Ovary (tissue), 10 donors: ENCODE measurements around the gene HDC. TPM values are rescaled to one million over a fixed set of nuclear protein-coding genes. Genes with fewer than 3 reads are reported as not detected.

Source experiments
- DNase-seq, 5 donors: peaks; one replicate each; pipeline ENCODE4 v3.0.0-alpha.2; 2019 to 2020
- H3K27ac ChIP-seq, 2 donors: fragments of 200-600 bp; one replicate each; pipeline versions ENCODE4 v1.5.1 to v1.8.0; 2019 to 2022
- H3K27me3 ChIP-seq: fragments of 200-600 bp; one replicate; pipeline ENCODE4 v1.8.0; 2022
- H3K36me3 ChIP-seq: fragments of 200-600 bp; sonication (generic); one replicate; pipeline ENCODE4 v1.5.1; 2019
- H3K4me1 ChIP-seq: one replicate; pipeline ENCODE4 v1.8.1; 2013; ENCODE audit warnings: mild to moderate bottlenecking, moderate library complexity; ENCODE audit not compliant: insufficient read depth
- H3K4me3 ChIP-seq: fragments of 200-600 bp; sonication (generic); one replicate; pipeline ENCODE4 v1.5.1; 2017
- H3K9me3 ChIP-seq, 2 donors: fragments of 200-600 bp in 1 of 2; sonication (generic) in 1 of 2; one replicate each; pipeline versions ENCODE4 v1.5.1 to v1.8.1; 2013 to 2019; ENCODE audit warnings: mild to moderate bottlenecking in 1 of 2, moderate library complexity in 1 of 2
- EP300 ChIP-seq: sonication (generic); formaldehyde crosslinking; IDR thresholded peaks from one replicate; pipeline ENCODE4 v1.6.1; 2017; ENCODE audit warnings: antibody characterized with exemption
- POLR2A ChIP-seq: fragments of 450-650 bp; IDR thresholded peaks from one replicate; pipeline ENCODE4 v1.6.1; 2017; ENCODE audit warnings: antibody characterized with exemption, mild to moderate bottlenecking, moderate library complexity
- WGBS, 3 donors: extraction: QIAGEN DNeasy Blood & Tissue Kit in 1 of 3; methylation state at CpG; one replicate each; pipeline versions ENCODE4 v1.1.5 to v1.1.7; 2013 to 2017; 5-methylcytosine and 5-hydroxymethylcytosine counted together
- intact Hi-C, 4 donors: fragments of 100-400 bp; cut with DNase I; formaldehyde crosslinking; loops; one replicate each; pipeline versions ENCODE4 v1.11.0 to v1.15.1; 2022 to 2023
- long read RNA-seq, 3 donors: library from polyadenylated mRNA in 2 of 3; unstranded in 2 of 3; transcript quantifications; one replicate each; pipeline ENCODE4 v2.0.0 and lab custom pipeline, GENCODE V29; 2021 to 2026
- polyA plus RNA-seq, 2 donors: library from polyadenylated mRNA; stranded (reverse); fragments of 200-250 nt in 1 of 2; fragments of 350-450 nt in 1 of 2; fragmentation: Illumina TruSeq in 1 of 2; extraction: RNeasy Lipid Tissue Mini Kit (QIAGEN cat#74804) in 1 of 2; gene quantifications; one replicate each; pipeline ENCODE4 v1.2.3, GENCODE V29; 2013 to 2014
- total RNA-seq, 7 donors: library from RNA; depleted of rRNA in 2 of 7; stranded (reverse); fragments of >200 nt in 2 of 7; fragmentation: NEBNext Ultra II Directional in 3 of 7; extraction: Animal tissue kit (Norgen Biotek cat#: 25700) in 3 of 7; gene quantifications; one replicate each; pipeline versions ENCODE4 v1.1.0 to v1.2.4, GENCODE V29; 2016 to 2023
- TF ChIP-seq, protein P1 (sequence below), 3 donors: fragments of 450-650 bp in 2 of 3; fragments of 200-600 bp in 1 of 3; IDR thresholded peaks; one replicate each; pipeline versions ENCODE4 v1.5.1 to v1.8.0; 2016 to 2022; ENCODE audit warnings: antibody characterized with exemption in 3 of 3, mild to moderate bottlenecking in 1 of 3
- donor health status: DM: no; HTN: no; CAD: no; lungs with moderate emphysema.
- donor health status: DM: no; HTN: no; CAD: no.
- donor health status: Bipolar disorder and iron deficiency.
- donor health status: DM: yes; HTN: yes; CAD: no.
- donor health status: DM: no; HTN: no; CAD: no.
- donor health status: DM: yes; HTN: yes; CAD: no.

The HDC gene, protein sequence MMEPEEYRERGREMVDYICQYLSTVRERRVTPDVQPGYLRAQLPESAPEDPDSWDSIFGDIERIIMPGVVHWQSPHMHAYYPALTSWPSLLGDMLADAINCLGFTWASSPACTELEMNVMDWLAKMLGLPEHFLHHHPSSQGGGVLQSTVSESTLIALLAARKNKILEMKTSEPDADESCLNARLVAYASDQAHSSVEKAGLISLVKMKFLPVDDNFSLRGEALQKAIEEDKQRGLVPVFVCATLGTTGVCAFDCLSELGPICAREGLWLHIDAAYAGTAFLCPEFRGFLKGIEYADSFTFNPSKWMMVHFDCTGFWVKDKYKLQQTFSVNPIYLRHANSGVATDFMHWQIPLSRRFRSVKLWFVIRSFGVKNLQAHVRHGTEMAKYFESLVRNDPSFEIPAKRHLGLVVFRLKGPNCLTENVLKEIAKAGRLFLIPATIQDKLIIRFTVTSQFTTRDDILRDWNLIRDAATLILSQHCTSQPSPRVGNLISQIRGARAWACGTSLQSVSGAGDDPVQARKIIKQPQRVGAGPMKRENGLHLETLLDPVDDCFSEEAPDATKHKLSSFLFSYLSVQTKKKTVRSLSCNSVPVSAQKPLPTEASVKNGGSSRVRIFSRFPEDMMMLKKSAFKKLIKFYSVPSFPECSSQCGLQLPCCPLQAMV
- 1 to 10 TPM in 1 of 7 donors, under 1 TPM in 2, not detected in 4; 0.13 to 1.2 (median 0.94) TPM for total RNA-seq
- polyA plus RNA-seq, result 1 to 10 TPM in 1 of 2 donors, under 1 TPM in 1; 0.91 to 2.4 TPM
- long read RNA-seq, donor 1, result 0 reads
- long read RNA-seq, donor 2, result 0 reads
- long read RNA-seq, donor 3, partial matches to known transcripts, result 0 of 1 reads
- long read RNA-seq, donor 3, other reads (novel, unspliced or antisense), result 1 of 1 reads

DNA sequence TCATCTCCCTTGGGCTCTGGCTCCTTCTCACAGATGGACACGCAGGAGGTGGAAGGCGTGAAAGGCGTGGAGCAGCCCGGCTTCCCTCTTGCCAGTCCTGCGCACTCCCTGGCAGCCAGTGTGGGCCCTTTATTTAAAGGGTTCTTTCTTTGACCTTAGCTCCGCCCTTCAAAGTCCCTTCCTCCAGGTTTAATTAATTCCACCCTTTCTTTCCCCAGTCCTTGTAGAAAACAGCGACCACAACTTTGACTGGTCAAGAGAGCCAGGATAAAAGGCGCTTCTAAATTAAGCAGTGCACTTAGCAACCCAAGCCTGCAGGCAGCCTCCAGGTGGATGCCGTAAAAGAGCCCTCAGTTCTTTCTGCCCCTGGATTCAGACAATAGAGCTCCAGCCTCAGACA is at the start of gene HDC:
Gene HDC (minus strand): TSS at position 107 of the 400 bp plus-strand sequence. CDS start 103 bp downstream, at position 4.
- no peak for DNase-seq
- Histone ChIP-seq H3K27me3 (no peaks in the 10 kb centered on the region), H3K9me3 (no peaks in the 10 kb centered on the region), H3K4me1 (no peaks in the 10 kb centered on the region), H3K4me3 (no peak within 1 kb of the TSS), H3K36me3 (no peaks in the 10 kb centered on the region), H3K27ac (no peak within 1 kb of the TSS)
- TF ChIP-seq, protein P1, sequence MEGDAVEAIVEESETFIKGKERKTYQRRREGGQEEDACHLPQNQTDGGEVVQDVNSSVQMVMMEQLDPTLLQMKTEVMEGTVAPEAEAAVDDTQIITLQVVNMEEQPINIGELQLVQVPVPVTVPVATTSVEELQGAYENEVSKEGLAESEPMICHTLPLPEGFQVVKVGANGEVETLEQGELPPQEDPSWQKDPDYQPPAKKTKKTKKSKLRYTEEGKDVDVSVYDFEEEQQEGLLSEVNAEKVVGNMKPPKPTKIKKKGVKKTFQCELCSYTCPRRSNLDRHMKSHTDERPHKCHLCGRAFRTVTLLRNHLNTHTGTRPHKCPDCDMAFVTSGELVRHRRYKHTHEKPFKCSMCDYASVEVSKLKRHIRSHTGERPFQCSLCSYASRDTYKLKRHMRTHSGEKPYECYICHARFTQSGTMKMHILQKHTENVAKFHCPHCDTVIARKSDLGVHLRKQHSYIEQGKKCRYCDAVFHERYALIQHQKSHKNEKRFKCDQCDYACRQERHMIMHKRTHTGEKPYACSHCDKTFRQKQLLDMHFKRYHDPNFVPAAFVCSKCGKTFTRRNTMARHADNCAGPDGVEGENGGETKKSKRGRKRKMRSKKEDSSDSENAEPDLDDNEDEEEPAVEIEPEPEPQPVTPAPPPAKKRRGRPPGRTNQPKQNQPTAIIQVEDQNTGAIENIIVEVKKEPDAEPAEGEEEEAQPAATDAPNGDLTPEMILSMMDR (IDR thresholded peaks at IDR 0.05), result no peak
- TF ChIP-seq EP300 (no peak), POLR2A (no peak)
- WGBS, 3 donors, result 62 to 65% (median 62%) methylated on average over 9 of the region's 9 CpGs
- intact Hi-C loops, result no loop called here

DNA sequence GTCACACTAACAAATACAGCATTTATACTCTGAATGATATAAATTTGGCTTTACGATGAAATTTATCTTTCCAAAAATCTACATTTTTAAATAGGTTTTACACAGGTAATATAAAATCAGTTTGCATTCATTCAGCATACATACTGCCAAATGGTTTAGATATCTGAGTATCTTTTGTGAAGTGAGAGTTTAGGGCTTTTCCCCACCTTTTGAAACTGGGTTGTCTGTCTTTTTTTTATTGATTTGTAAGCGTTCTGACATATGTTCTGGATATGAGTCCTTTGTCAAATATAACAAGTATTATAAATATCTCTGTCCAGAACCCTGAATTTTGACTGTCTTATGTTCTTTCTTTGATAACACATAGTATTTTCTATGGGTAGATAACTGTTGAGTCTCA is 47.1 kb upstream of the HDC start:
- Histone ChIP-seq H3K36me3 (no peaks in the 10 kb centered on the region), H3K9me3 (peaks cover 0 to 4% of the 10 kb centered on the region in 2 donors), H3K27ac (no peak overlapping the region), H3K4me3 (no peak overlapping the region), H3K4me1 (no peaks in the 10 kb centered on the region), H3K27me3 (no peaks in the 10 kb centered on the region)
- TF ChIP-seq, protein P1 (IDR thresholded peaks at IDR 0.05), result no peak
- TF ChIP-seq POLR2A, result no peak
- no peak for TF ChIP-seq EP300
- intact Hi-C loops, result no loop called here
- whole genome bisulfite sequencing, 3 donors, result 90 to 96% (median 90%) methylated on average over 2 of the region's 2 CpGs
- DNase-seq, result no peak

DNA sequence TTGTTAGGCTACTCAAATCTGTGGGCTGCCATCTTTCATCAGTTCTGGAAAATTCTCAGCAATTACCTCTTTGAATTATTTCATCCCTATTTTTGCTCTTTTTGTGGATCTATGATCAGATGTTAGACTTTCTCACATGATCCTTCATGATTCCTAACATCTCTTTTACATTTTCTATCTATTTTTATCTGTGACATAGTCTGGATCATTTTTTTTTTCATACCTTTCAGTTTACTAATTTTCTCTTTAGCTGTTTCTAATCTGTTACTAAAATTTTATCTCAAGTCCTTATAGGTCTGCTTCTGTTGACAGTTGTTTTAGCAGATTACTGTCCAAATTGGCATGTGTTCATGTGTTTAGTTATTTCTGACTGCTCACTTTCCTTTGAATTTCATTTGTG is 42.3 kb upstream of the HDC start:
- H3K4me3 ChIP-seq, result no peak overlapping the region
- H3K36me3 ChIP-seq, result no peaks in the 10 kb centered on the region
- H3K27ac ChIP-seq, result no peak overlapping the region
- no peak for DNase-seq
- H3K4me1 ChIP-seq, result no peaks in the 10 kb centered on the region
- intact Hi-C loops, result no loop called here
- no peaks in the 10 kb centered on the region for H3K27me3 ChIP-seq
- TF ChIP-seq EP300, result no peak
- TF ChIP-seq, protein P1 (IDR thresholded peaks at IDR 0.05), result no peak
- TF ChIP-seq POLR2A, result no peak
- H3K9me3 ChIP-seq, result peaks cover 0 to 4% of the 10 kb centered on the region in 2 donors

DNA sequence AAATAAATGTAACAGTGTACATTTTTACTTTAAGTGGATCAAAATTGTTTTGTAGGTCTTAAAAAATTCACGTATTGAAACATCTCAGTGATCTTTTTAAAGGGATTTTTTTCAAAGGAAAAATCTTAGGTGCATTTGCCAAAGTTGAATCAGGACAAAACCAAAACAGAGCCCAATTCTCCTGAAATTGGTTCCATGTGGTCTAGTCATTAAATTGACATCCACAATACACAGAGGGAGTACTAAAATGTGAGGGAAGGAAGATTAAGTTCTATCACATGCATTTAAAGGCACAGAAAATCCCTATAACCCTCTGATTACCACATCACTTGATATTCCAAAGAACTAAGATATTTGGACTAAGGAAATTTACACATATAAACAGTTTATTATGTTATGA is 39.3 kb upstream of the HDC start:
- 42 to 57% (median 51%) methylated on average over 1 of the region's 1 CpG for WGBS, 3 donors
- Histone ChIP-seq H3K36me3 (no peaks in the 10 kb centered on the region), H3K27me3 (no peaks in the 10 kb centered on the region), H3K4me3 (no peak overlapping the region), H3K4me1 (no peaks in the 10 kb centered on the region), H3K27ac (no peak overlapping the region), H3K9me3 (peaks cover 0 to 4% of the 10 kb centered on the region in 2 donors)
- intact Hi-C loops, result no loop called here
- no peak for DNase-seq
- TF ChIP-seq EP300, result no peak
